Stimulated activated CD8-positive, alpha-beta memory T cell treated with anti-CD3 and anti-CD28 coated beads, Interleukin-2, amount 100 ng/mL, for 1 hour (primary cell): ENCODE data around the gene CT45A3.
"Not testable (repeated sequence)": the region's sequence is repeated elsewhere in the genome, so short reads cannot be mapped to it uniquely, and the experiment has no call there.

Experiments
- DNase-seq, 2 donors: peaks; one replicate each; pipeline ENCODE4 v3.0.0-alpha.2; 2020; ENCODE audit warnings: low read depth in 2 of 2

Gene CT45A3

GRCh38 chrX:135768091-135768490 is at the start of gene CT45A3:
CT45A3 (minus strand) TSS chrX:135768191; CDS start chrX:135764444, 3,747 bp downstream.
- not testable (repeated sequence) for DNase-seq

DNA sequence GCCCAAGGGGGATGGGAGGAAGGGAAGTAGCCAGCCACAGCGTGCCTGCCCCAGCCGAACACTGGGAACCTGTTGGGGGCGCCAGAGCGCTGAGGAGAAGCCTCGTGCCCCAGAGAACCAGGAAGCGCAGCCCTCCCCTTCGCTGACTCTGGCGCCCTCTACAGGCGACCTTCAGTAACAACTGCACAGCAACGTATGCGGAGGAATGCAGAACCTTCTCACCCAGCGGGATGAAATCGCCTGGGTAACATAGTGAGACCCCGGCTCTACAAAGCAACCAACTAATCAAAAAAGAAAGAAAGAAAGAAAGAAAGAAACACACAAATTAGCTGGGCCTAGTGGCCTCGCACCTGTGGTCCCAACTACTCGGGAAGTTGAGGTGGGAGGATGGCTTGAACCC is 34.7 kb upstream of the CT45A3 start, which contains the start of gene CT45A6:
Gene CT45A6, minus strand, starts transcription at position 101 of the 400 bp plus-strand sequence. CDS start 3,794 bp downstream, outside the sequence.
- DNase-seq, result not testable (repeated sequence)

- DNase-seq, result not testable (repeated sequence)
Measured at GRCh38 chrX:135785403-135785802, 17.4 kb upstream of the CT45A3 start, which contains the start of gene CT45A5. CT45A5 (minus strand) TSS chrX:135785503; CDS start chrX:135781729, 3,774 bp downstream.

DNA sequence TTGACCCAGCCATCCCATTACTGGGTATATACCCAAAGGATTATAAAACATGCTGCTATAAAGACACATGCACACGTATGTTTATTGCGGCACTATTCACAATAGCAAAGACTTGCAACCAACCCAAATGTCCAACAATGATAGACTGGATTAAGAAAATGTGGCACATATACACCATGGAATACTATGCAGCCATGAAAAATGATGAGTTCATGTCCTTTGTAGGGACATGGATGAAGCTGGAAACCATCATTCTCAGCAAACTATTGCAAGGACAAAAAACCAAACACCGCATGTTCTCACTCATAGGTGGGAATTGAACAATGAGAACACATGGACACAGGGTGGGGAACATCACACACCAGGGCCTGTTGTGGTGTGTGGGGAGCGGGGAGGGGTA is 23.3 kb downstream of the CT45A3 start:
- DNase-seq, result not testable (repeated sequence)

- no peak for DNase-seq
Measured at GRCh38 chrX:135741192-135741715, 26.7 kb downstream of the CT45A3 start.

DNA sequence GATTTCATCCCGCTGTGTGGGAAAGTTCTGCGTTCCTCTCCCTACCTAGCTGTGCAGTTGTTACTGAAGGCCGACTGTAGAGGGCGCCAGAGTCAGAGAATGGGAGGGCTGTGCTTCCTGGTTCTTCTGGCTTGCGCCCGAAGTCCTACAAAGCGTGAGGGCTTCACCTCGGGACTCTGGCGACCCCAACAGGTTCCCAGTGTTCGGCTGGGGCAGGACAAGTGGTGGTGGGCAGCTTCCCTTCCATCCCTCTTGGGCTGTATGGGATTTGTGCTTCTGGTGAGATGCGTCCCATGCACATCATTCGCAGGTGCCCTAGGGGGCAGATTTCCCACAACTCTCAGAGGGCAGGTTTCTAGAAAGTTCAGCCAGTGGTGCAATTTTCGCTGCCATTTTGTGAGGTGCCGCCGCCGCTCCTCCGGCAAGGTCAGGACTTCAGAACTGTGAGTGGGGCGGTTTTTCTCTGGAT is 27.3 kb downstream of the CT45A3 start:
- DNase-seq, result peak in 1 of 2 donors; percentile 9

GRCh38 chrX:135737366-135738071 is 30.5 kb downstream of the CT45A3 start:
- DNase-seq, result no peak

GRCh38 chrX:135734666-135735065 is 33.3 kb downstream of the CT45A3 start:
- not testable (repeated sequence) for DNase-seq

GRCh38 chrX:135713795-135714194 is 54.2 kb downstream of the CT45A3 start:
- no peak for DNase-seq

- not testable (repeated sequence) for DNase-seq
Measured at GRCh38 chrX:135713183-135713689, 54.8 kb downstream of the CT45A3 start, which contains the start of gene CT45A1. CT45A1 (plus strand) TSS chrX:135713639; CDS start chrX:135718941, 5,302 bp downstream.
